SU-DHL-6 (cell line): ENCODE results near the gene EML4.

Source experiments
- CTCF ChIP-seq: fragments of 200-600 bp; sonication (generic); IDR thresholded peaks from one replicate; pipeline ENCODE4 v1.5.1; 2017; ENCODE audit warnings: antibody characterized with exemption, mild to moderate bottlenecking, low read length, moderate library complexity; ENCODE audit not compliant: insufficient read depth, poor library complexity, severe bottlenecking
- EZH2phosphoT487 ChIP-seq: fragments of 200-600 bp; sonication (generic), shearing (Covaris generic); conservative IDR thresholded peaks from 2 replicates; pipeline ENCODE4 v1.6.1; 2018; ENCODE audit warnings: mild to moderate bottlenecking, antibody characterized with exemption, low read length, moderate library complexity, mixed read lengths

- TF ChIP-seq CTCF (no peak), EZH2phosphoT487 (no peak)
Observed at GRCh38 chr2:42202634-42203008, 33.5 kb downstream of the EML4 start.
